Skeletal muscle tissue (tissue), 4 donors: ENCODE measurements around the gene COX17. TPM values are rescaled to one million over a fixed set of nuclear protein-coding genes. Genes with fewer than 3 reads are reported as not detected.

Experiments
- H3K27ac ChIP-seq: one replicate; pipeline ENCODE4 v1.7.0; 2013; ENCODE audit warnings: mild to moderate bottlenecking, low read depth, low read length, inconsistent platforms
- H3K27me3 ChIP-seq, 3 donors: one replicate each; pipeline ENCODE4 v1.7.0; 2013; ENCODE audit warnings: low read length in 3 of 3; ENCODE audit not compliant: control insufficient read depth in 3 of 3, insufficient read depth in 3 of 3
- H3K36me3 ChIP-seq, 3 donors: one replicate each; pipeline ENCODE4 v1.7.0; 2013; ENCODE audit warnings: low read length in 3 of 3; ENCODE audit not compliant: control insufficient read depth in 3 of 3, insufficient read depth in 3 of 3
- H3K4me1 ChIP-seq, 3 donors: one replicate each; pipeline ENCODE4 v1.7.0; 2013; ENCODE audit warnings: low read length in 3 of 3, mild to moderate bottlenecking in 3 of 3; ENCODE audit not compliant: control insufficient read depth in 3 of 3, insufficient read depth in 3 of 3
- H3K4me3 ChIP-seq, 3 donors: one replicate each; pipeline ENCODE4 v1.7.0; 2013; ENCODE audit warnings: low read length in 3 of 3
- H3K9ac ChIP-seq, 3 donors: one replicate each; pipeline ENCODE4 v1.7.0; 2013; ENCODE audit warnings: low read length in 3 of 3, mild to moderate bottlenecking in 3 of 3, moderate library complexity in 2 of 3, low read depth in 1 of 3
- H3K9me3 ChIP-seq, 3 donors: one replicate each; pipeline ENCODE4 v1.7.0; 2013; ENCODE audit warnings: low read length in 3 of 3; ENCODE audit not compliant: control insufficient read depth in 3 of 3
- total RNA-seq: library from RNA; depleted of rRNA; stranded (reverse); fragments of >200 nt; gene quantifications from one replicate; pipeline ENCODE4 v1.2.3, GENCODE V29; 2014
- donor health status: Osteomylitis.

The COX17 gene, protein sequence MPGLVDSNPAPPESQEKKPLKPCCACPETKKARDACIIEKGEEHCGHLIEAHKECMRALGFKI
- total RNA-seq: 24.5 TPM

DNA sequence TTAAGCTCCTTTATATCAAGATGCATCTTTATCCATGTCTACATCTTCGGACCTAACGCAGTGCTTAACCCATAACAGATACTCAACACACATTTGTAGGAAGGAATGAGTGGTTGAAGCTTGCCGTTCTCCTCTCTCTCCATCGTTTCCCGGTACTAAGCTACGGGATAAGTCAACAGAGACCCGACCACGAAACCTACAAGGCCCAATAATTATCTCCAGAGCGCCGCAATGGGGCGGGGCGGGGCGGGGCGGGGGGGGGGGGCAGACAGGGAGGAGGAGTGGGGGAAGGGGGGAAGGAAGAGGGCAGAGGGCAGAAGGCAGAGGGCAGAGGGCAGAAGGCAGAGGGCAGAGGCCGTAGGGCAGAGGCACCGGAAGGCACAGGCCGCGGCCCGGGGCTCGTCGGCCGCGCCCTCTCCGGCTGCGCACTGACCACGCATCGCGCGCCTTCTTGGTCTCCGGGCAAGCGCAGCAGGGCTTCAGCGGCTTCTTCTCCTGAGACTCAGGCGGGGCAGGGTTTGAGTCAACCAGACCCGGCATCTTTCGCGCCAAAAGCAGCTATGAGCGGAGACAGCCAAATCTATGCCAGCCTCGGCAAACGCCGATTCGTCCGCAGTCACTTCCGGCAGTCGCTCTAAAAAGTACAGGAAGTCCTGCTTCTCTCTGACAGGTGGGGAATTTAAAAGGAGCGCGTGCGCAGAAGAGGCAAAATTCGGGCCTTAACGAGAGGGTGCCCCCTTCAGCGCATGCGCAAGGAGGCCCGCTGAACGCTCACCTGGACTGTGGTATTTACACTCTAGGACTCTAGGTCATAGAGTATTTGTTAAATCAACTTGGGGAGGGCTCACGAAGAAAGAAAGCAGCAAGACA lies at the start of gene COX17:
Gene COX17 (minus strand): TSS at position 636 of the 870 bp plus-strand sequence. CDS start 96 bp downstream, at position 540.
- Histone ChIP-seq H3K4me3 (peak within 1 kb of the TSS; percentile 82 to 98 (median 89)), H3K27me3 (no peaks in the 10 kb centered on the region), H3K36me3 (peaks cover 7 to 24% (median 22%) of the 10 kb centered on the region in 3 donors), H3K9me3 (no peaks in the 10 kb centered on the region), H3K27ac (peak within 1 kb of the TSS; percentile 89), H3K9ac (peak within 1 kb of the TSS; percentile 82 to 88 (median 84)), H3K4me1 (peaks cover 9 to 15% (median 12%) of the 10 kb centered on the region in 3 donors)

DNA sequence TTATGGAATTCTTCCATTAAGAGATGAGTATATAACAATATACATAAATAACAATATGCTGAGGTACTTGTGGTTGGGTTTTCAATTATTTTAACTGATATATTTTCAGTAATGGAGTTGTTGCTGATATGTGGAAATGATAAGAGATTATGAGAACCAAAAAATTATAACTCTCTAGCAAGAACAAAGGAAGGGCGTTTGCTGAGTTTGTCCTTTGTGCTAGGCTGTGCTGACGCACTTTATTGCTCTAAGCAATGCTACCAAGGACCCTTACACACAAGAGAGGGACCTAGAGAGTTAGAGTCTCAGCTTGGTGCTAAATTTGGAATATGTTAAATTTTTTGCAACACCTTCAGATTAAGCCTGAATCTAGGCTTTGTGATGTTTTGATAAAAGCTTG lies 49.7 kb upstream of the COX17 start:
- Histone ChIP-seq H3K36me3 (no peaks in the 10 kb centered on the region), H3K9ac (no peak overlapping the region), H3K27ac (no peak overlapping the region), H3K4me3 (no peak overlapping the region), H3K27me3 (no peaks in the 10 kb centered on the region), H3K4me1 (peaks cover 1 to 6% (median 3%) of the 10 kb centered on the region in 3 donors), H3K9me3 (no peaks in the 10 kb centered on the region)

DNA sequence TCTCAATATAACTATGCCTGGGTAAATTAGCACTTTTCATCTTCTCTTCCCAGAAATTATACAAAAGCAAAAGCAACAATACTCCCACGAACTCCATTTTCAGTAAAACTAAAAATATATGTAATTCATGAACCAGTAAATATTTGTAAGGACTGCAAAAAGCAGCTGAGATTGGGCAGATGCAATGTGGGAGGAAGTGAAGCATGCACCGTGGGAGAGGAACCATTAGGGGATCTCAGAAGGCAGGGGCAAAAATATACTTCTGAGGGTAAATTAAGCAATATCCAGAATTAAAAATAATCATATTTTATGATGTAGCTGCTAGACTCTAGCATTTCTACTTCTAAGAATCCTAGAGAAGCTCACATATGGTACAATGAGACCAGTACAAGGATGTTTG lies 45.8 kb upstream of the COX17 start:
- H3K27ac ChIP-seq: no peak overlapping the region
- no peak overlapping the region for H3K4me3 ChIP-seq
- no peaks in the 10 kb centered on the region for H3K4me1 ChIP-seq
- no peak overlapping the region for H3K9ac ChIP-seq
- H3K9me3 ChIP-seq: no peaks in the 10 kb centered on the region
- H3K36me3 ChIP-seq: no peaks in the 10 kb centered on the region
- no peaks in the 10 kb centered on the region for H3K27me3 ChIP-seq

DNA sequence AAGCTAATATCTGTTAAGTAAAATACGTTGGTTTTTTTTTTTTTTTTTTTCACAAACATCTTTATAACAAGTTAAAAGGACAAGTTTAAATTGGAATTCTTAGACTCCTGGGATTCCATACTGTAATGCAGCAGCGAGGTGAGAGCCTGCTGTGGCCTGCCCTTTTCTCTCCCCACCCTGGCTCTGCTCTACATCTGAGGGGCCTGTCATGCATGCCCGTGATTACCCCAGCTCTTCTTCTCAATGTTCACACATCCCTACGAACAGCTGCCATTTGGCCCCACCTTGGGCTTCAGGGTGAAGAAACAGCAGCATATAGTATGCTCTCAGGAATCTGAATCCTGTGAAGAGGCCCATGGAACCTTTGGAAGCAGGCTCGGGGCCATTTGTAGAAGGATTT lies 40.3 kb upstream of the COX17 start:
- no peak overlapping the region for H3K9ac ChIP-seq

DNA sequence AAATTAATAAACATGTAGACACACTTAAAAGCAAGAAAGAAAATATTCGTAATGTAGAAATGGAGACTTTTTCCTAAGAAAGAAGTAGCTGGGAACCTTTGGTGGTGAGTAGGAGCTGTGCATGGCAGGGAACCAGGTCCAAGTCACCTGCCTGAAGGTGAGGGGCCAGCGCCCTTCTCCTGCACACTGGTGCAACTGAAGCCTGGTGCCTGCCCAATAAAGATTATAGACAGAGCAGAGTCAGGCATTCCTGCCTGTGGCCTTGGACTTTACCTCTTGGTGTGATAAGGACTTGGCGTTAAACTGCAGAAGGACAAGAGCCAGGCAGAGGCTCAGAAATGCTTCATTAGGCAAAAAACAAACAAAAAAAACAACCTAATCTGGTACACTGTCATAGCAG lies 39.8 kb upstream of the COX17 start:
- Histone ChIP-seq H3K27me3 (no peaks in the 10 kb centered on the region), H3K27ac (no peak overlapping the region)

More for the DNA sequence above, 40.3 kb upstream of the COX17 start:
- Histone ChIP-seq H3K36me3 (no peaks in the 10 kb centered on the region), H3K4me3 (no peak overlapping the region), H3K27ac (no peak overlapping the region), H3K27me3 (no peaks in the 10 kb centered on the region), H3K9me3 (no peaks in the 10 kb centered on the region), H3K4me1 (no peaks in the 10 kb centered on the region)

DNA sequence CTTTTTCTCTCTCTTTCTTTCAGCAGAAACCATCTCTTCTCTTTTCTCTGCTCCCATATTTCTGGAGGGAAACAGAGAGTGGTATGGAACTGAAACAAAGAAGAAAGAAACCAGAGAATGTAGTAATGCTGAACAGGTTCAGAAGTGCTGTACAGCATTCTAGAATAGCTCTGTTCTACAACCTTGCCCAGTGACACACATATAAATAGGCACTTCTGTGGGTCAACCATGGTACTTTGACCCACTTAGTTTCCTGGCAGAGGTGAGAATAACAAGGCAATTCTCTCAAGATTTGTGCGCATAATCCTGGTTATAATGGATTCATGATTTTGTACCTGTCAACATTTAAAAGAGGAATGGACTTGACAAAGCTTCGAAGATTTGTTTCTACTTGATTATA lies 37.9 kb upstream of the COX17 start:
- Histone ChIP-seq H3K9me3 (no peaks in the 10 kb centered on the region), H3K36me3 (no peaks in the 10 kb centered on the region), H3K9ac (no peak overlapping the region), H3K27me3 (no peaks in the 10 kb centered on the region), H3K4me1 (no peaks in the 10 kb centered on the region), H3K27ac (no peak overlapping the region), H3K4me3 (no peak overlapping the region)

More for the DNA sequence above, 39.8 kb upstream of the COX17 start:
- H3K36me3 ChIP-seq: no peaks in the 10 kb centered on the region
- no peaks in the 10 kb centered on the region for H3K4me1 ChIP-seq
- H3K9me3 ChIP-seq: no peaks in the 10 kb centered on the region
- no peak overlapping the region for H3K9ac ChIP-seq
- no peak overlapping the region for H3K4me3 ChIP-seq

DNA sequence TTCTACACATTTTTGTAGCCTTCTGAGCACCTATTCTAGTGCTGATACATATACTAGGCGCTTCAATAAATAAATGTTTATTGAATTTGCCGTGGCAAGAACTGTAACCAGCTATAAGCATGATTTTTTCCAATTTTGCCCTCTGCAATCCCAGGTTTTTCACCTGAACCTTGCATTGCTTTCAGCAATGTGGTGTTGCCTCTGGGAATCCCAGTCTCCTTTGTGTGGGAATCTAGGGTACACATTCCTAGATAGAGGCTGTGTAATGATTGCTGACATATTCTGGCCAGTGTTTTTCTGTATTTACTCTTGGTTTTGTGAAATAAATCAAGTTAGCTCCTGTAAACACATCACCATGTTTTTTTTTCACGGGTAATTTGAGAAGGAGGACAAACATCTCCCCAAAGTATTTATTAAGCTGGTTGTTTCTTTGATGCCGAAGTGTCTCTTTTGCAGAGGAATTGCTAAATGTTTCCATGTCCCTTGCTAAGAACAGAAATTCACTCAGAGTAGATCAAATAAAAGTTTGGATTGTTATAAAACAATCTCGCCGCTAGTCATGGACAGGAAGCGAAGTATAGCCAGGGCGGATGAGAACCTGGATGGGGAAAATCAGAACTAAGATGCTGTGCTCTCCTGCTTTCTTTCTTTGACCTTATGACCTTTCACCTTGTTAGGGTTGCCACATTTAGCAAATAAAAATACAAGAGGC lies 26.8 kb upstream of the COX17 start:
- Histone ChIP-seq H3K27ac (no peak overlapping the region), H3K9ac (no peak overlapping the region), H3K36me3 (no peaks in the 10 kb centered on the region), H3K9me3 (no peaks in the 10 kb centered on the region), H3K27me3 (no peaks in the 10 kb centered on the region), H3K4me3 (no peak overlapping the region), H3K4me1 (peaks cover 11 to 13% (median 11%) of the 10 kb centered on the region in 3 donors)

DNA sequence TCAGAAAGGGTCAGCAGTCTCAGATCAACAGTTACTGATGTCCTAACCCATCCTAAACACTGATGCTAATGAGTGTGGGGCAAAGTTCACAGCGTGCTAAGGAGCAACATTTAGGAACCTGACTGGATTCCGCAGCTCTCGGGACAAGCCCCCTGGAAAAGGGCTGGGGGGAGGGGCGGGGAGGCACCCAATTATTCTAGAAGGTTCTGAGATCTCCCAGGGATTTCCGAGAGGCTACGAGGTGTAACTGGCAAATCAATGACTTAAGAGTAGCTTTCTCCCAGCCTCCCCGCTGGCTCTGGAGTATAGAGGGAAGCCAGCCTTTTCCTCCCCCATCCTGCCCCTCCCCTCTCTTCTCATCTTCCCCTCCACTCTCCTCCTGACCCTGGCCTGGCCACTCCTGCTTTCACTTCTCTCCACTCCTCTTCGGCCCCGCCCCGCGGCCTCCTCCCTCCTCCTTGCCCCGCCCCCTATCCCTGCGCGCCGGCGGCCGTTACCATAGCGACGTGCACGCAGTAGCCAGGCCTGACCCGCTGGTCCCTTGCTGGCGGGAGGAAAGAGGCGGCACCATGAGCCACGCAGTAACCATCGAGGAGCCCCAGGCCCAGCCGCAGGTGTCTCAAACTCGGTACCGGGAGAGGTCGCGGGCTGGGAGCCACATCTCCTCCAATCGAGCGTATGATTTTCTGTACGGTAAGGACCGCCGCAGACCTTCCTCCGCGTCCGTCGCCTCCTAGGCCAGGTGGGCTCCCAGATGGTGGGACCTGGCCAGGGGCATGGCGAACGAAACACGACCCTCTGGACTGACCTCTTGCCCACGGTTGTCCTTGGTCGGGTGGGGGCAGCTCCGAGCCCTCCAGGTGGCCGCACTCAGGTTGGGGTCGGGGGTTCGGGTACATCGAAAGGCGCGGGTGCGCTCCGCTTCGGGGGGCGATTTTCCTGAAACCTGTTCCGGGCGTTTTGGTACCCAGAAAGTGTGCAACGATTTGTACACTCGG lies 25.6 kb upstream of the COX17 start, which contains the start of gene CFAP91:
Gene CFAP91 (plus strand): TSS at position 493 of the 998 bp plus-strand sequence. CDS start 77 bp downstream, at position 570.
- Histone ChIP-seq H3K4me3 (peak within 1 kb of the TSS; percentile 76 to 80 (median 76)), H3K36me3 (no peaks in the 10 kb centered on the region), H3K9ac (peak within 1 kb of the TSS in 2 of 3 donors; percentile 62 to 71), H3K27me3 (no peaks in the 10 kb centered on the region), H3K4me1 (peaks cover 11 to 13% (median 11%) of the 10 kb centered on the region in 3 donors), H3K9me3 (no peaks in the 10 kb centered on the region), H3K27ac (no peak within 1 kb of the TSS)
